K562 (cell line): Measurements from ENCODE around the gene KDM4C. TPM values are rescaled to one million over a fixed set of nuclear protein-coding genes. Genes with fewer than 3 reads are reported as not detected.

ENCODE experiments used
- ATAC-seq: fragments of 200-7000 bp; cut with Tn5 transposase; 3 replicates; pipeline ENCODE4 v1.9.1; 2020; ENCODE audit warnings: moderate library complexity
- BruUV-seq: library from RNA; stranded (reverse); fragments of 400-500 nt; replicated peaks from 2 replicates; lab custom pipeline; 2021; lab: Mats Ljungman, UMichigan
- CTCF ChIA-PET: fragments of 300-600 bp; formaldehyde crosslinking; extraction: SDS; loops from one replicate; lab custom pipeline; 2021; ENCODE audit warnings: low intra/inter-chr PET ratio; lab: Yijun Ruan, JAX
- POLR2A ChIA-PET: fragments of 300-600, 350-650 bp; sonication (Branson Sonifier 250); formaldehyde crosslinking; extraction: SDS; loops from one replicate; lab custom pipeline; 2021; ENCODE audit warnings: antibody characterized with exemption, inconsistent platforms; lab: Yijun Ruan, JAX
- DNase-seq, 4 experiments: peaks; one replicate each; pipeline versions ENCODE4 v3.0.0 to v3.0.0-alpha.2; 2011 to 2018; ENCODE audit warnings: low spot score in 3 of 4, mixed read lengths in 3 of 4; ENCODE audit errors: extremely low read depth in 1 of 4
- FAIRE-seq: peaks from 2 replicates; lab custom pipeline; 2011; peaks lifted over from hg19 to GRCh38; lab: Jason Lieb, UNC
- H2AFZ ChIP-seq: 2 replicates; pipeline ENCODE4 v1.6.0; 2011; ENCODE audit warnings: low read depth, low read length, control low read depth, inconsistent platforms
- H3K27ac ChIP-seq: fragments of 200-600 bp; 3 replicates; pipeline ENCODE4 v1.8.0; 2011; ENCODE audit warnings: low read depth, mild to moderate bottlenecking, control low read depth, inconsistent platforms, low read length, moderate library complexity, mixed read lengths; ENCODE audit errors: extremely low read depth
- H3K27me3 ChIP-seq, 2 experiments: fragments of 300-600 bp in 1 of 2; 2 replicates in 1 of 2; 3 replicates in 1 of 2; pipeline versions ENCODE4 v1.6.0 to v1.8.0; 2011; ENCODE audit warnings: inconsistent platforms in 2 of 2, low read length in 2 of 2, mild to moderate bottlenecking in 1 of 2, mixed read lengths in 1 of 2, moderate library complexity in 1 of 2; ENCODE audit not compliant: control insufficient read depth in 2 of 2, insufficient read depth in 2 of 2
- H3K36me3 ChIP-seq: fragments of 300-600 bp; 3 replicates; pipeline ENCODE4 v1.8.0; 2011; ENCODE audit warnings: mild to moderate bottlenecking, low read length, inconsistent platforms; ENCODE audit not compliant: control insufficient read depth, insufficient read depth
- H3K4me1 ChIP-seq, 2 experiments: fragments of 200-600 bp in 1 of 2; replicated peaks in 1 of 2; 2 replicates in 1 of 2; 3 replicates in 1 of 2; pipeline versions ENCODE4 v1.5.1 to v1.8.0; 2011; ENCODE audit warnings: inconsistent platforms in 2 of 2, low read length in 2 of 2, mild to moderate bottlenecking in 1 of 2, mixed read lengths in 1 of 2, moderate library complexity in 1 of 2; ENCODE audit not compliant: control insufficient read depth in 2 of 2, insufficient read depth in 2 of 2
- H3K4me2 ChIP-seq: 2 replicates; pipeline ENCODE4 v1.6.1; 2011; ENCODE audit warnings: low read length, control low read depth, inconsistent platforms, mixed read lengths; ENCODE audit not compliant: insufficient read depth
- H3K4me3 ChIP-seq: fragments of 200-600 bp; sonication (generic), shearing (Covaris generic); 2 replicates; pipeline ENCODE4 v1.5.1; 2016; ENCODE audit warnings: control low read depth, inconsistent platforms
- H3K79me2 ChIP-seq: fragments of 200-600 bp; 3 replicates; pipeline ENCODE4 v1.8.0; 2011; ENCODE audit warnings: low read length, inconsistent platforms; ENCODE audit not compliant: control insufficient read depth, insufficient read depth
- H3K9ac ChIP-seq, 2 experiments: 2 replicates each; pipeline versions ENCODE4 v1.6.0 to v1.6.1; 2011; ENCODE audit warnings: low read depth in 2 of 2, low read length in 2 of 2, control low read depth in 1 of 2, inconsistent platforms in 1 of 2, mild to moderate bottlenecking in 1 of 2, mixed read lengths in 1 of 2; ENCODE audit not compliant: insufficient read depth in 1 of 2
- H3K9me1 ChIP-seq: one replicate; pipeline ENCODE4 v1.6.0; 2011; ENCODE audit warnings: inconsistent platforms, mild to moderate bottlenecking, low read length, moderate library complexity; ENCODE audit not compliant: control insufficient read depth, insufficient read depth
- H3K9me3 ChIP-seq: replicated peaks from 2 replicates; pipeline ENCODE4 v1.5.1; 2011; ENCODE audit warnings: low read depth, low read length, inconsistent platforms; ENCODE audit not compliant: control insufficient read depth, insufficient read depth
- H4K20me1 ChIP-seq: replicated peaks from 2 replicates; pipeline ENCODE4 v1.6.1; 2011; ENCODE audit warnings: low read length, inconsistent platforms, mixed read lengths; ENCODE audit not compliant: control insufficient read depth, insufficient read depth
- ATF1 ChIP-seq, 2 experiments: fragments of 450-650 bp in 1 of 2; IDR thresholded peaks; 2 replicates each; pipeline ENCODE4 v1.6.1; 2016; ENCODE audit warnings: missing compliant biosample characterization in 1 of 2, missing genetic modification characterization in 1 of 2
- EP400 ChIP-seq: fragments of 450-650 bp; IDR thresholded peaks from 2 replicates; pipeline ENCODE4 v1.6.1; 2017; ENCODE audit warnings: antibody characterized with exemption, mild to moderate bottlenecking, moderate library complexity
- FOXP1 ChIP-seq: sonication (generic); formaldehyde crosslinking; IDR thresholded peaks from 2 replicates; pipeline ENCODE4 v1.8.0; 2022; ENCODE audit warnings: mild to moderate bottlenecking, missing genetic modification reagents
- ILF3 ChIP-seq: fragments of 450-650 bp; IDR thresholded peaks from 2 replicates; pipeline ENCODE4 v1.6.1; 2018; ENCODE audit warnings: antibody characterized with exemption, mild to moderate bottlenecking, moderate library complexity, borderline replicate concordance
- JUNB ChIP-seq: fragments of 450-650 bp; formaldehyde crosslinking; conservative IDR thresholded peaks from 2 replicates; pipeline ENCODE4 v1.4.0; 2020; ENCODE audit warnings: mild to moderate bottlenecking
- JUND ChIP-seq, 2 experiments: IDR thresholded peaks; 2 replicates in 1 of 2; 3 replicates in 1 of 2; pipeline ENCODE4 v1.6.1; 2011; ENCODE audit warnings: borderline replicate concordance in 2 of 2, low read depth in 2 of 2, low read length in 2 of 2, improper control_type of control experiment in 1 of 2, missing biosample characterization in 1 of 2, missing genetic modification characterization in 1 of 2, missing genetic modification reagents in 1 of 2
- LCOR ChIP-seq: sonication (generic); formaldehyde crosslinking; IDR thresholded peaks from 2 replicates; pipeline ENCODE4 v1.8.0; 2022; ENCODE audit warnings: mild to moderate bottlenecking, missing genetic modification reagents
- NR2F6 ChIP-seq: fragments of 450-650 bp; formaldehyde crosslinking; IDR thresholded peaks from 2 replicates; pipeline ENCODE4 v1.4.0; 2020; ENCODE audit warnings: mild to moderate bottlenecking
- NUFIP1 ChIP-seq: fragments of 450-650 bp; IDR thresholded peaks from 2 replicates; pipeline ENCODE4 v1.6.1; 2018; ENCODE audit not compliant: partially characterized antibody
- PCBP1 ChIP-seq: fragments of 200-400 bp; formaldehyde crosslinking; IDR thresholded peaks from 2 replicates; pipeline ENCODE4 v1.6.1; 2018; ENCODE audit warnings: mild to moderate bottlenecking, low read depth, low read length; ENCODE audit not compliant: poor library complexity, severe bottlenecking
- RCOR1 ChIP-seq, 2 experiments: IDR thresholded peaks; 2 replicates each; pipeline ENCODE4 v1.6.1; 2012; ENCODE audit warnings: low read depth in 2 of 2, low read length in 2 of 2, borderline replicate concordance in 1 of 2, improper control_type of control experiment in 1 of 2
- ZNF57 ChIP-seq: fragments of 450-650 bp; formaldehyde crosslinking; IDR thresholded peaks from 2 replicates; pipeline ENCODE4 v1.4.0; 2020; ENCODE audit warnings: mild to moderate bottlenecking, moderate library complexity
- in situ Hi-C: fragments of 300-500 bp; cut with MboI; formaldehyde crosslinking; loops from 4 replicates; pipeline ENCODE4 v1.15.0; 2018; ENCODE audit warnings: inconsistent platforms, mixed read lengths
- intact Hi-C: fragments of 100-400 bp; cut with micrococcal nuclease; formaldehyde crosslinking; loops from 2 replicates; pipeline ENCODE4 v1.14.2; 2022
- polyA plus RNA-seq, 8 experiments: library from polyadenylated mRNA; depleted of rRNA in 4 of 8; stranded (reverse) in 5 of 8; unstranded in 3 of 8; fragments of >200 nt; fragmentation: Nextera tagmentation in 2 of 8; fragmentation: Illumina TruSeq in 1 of 8; extraction: Ambion mirVana in 2 of 8; extraction: Trizol in 1 of 8; gene quantifications; 2 replicates each; pipeline versions ENCODE4 v1.2.1 to v1.2.3, GENCODE V29; 2011 to 2014; ENCODE audit warnings: inconsistent platforms in 1 of 8, missing spikeins in 1 of 8
- total RNA-seq, 7 experiments: library from RNA; depleted of rRNA in 6 of 7; stranded (reverse); fragments of >200 nt in 6 of 7; fragmentation: Illumina TruSeq in 2 of 7; extraction: Trizol in 2 of 7; gene quantifications; 2 replicates each; pipeline versions ENCODE4 v1.2.1 to v1.2.3, GENCODE V29; 2011 to 2021; ENCODE audit warnings: low replicate concordance in 1 of 7
- TF ChIP-seq, protein P1 (sequence below): fragments of 450-650 bp; formaldehyde crosslinking; IDR thresholded peaks from 2 replicates; pipeline ENCODE4 v1.4.0; 2020; ENCODE audit warnings: mild to moderate bottlenecking, moderate library complexity
- TF ChIP-seq, protein P2 (sequence below): fragments of 250-450 bp; sonication (Bioruptor Pico); IDR thresholded peaks from 2 replicates; pipeline ENCODE4 v1.5.1; 2021; ENCODE audit warnings: mild to moderate bottlenecking
- TF ChIP-seq, protein P3 (sequence below), 2 experiments: IDR thresholded peaks; 2 replicates each; pipeline ENCODE4 v1.6.1; 2011; ENCODE audit warnings: borderline replicate concordance in 1 of 2, control low read depth in 1 of 2, low read depth in 1 of 2, low read length in 1 of 2, mild to moderate bottlenecking in 1 of 2, mixed read lengths in 1 of 2, moderate library complexity in 1 of 2; ENCODE audit not compliant: insufficient read depth in 1 of 2, insufficient read length in 1 of 2, poor library complexity in 1 of 2, severe bottlenecking in 1 of 2; ENCODE audit errors: extremely low read depth in 1 of 2

KDM4C gene
- total and polyA plus RNA-seq, 9 of the 15 experiments (the other 6 are each of a cell fraction or from before 2014, with no cell fraction given): 5.4 to 17.0 (median 12.6) TPM

DNA sequence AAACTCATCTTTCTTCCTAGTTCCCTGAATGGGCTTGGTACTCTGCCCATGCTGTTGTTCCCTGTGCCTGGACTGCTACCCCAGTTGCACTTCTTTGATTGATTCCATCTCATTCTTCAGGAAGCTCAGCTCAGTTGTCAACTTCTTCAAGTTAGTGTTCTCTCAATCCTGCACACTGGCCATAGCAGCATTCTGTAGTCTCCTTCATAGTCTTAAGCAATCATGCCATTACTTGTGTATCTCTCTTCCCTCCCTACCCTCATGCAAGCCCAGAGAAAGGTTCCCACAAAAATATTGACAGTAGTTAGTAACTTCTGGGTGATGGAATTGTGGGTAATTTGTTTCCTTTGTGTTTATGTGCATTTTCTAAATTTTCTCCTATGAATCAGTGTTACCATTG lies 5.5 kb downstream of the KDM4C start:
- in situ Hi-C loops (no loop called here), intact Hi-C loops (no loop called here)
- peaks cover 86% of the 10 kb centered on the region for H3K79me2 ChIP-seq
- peaks cover 3% of the 10 kb centered on the region; the same call in 1 of the 2 replicates for H4K20me1 ChIP-seq
- H3K36me3 ChIP-seq: no peaks in the 10 kb centered on the region
- POLR2A ChIA-PET: no interaction called here
- no peak overlapping the region for H3K4me3 ChIP-seq
- H3K9ac ChIP-seq: no peak overlapping the region
- H2AFZ ChIP-seq: no peak overlapping the region
- FAIRE-seq (no peak), DNase-seq (no peak), ATAC-seq (no peak)
- H3K4me1 ChIP-seq: peaks cover 10 to 11% of the 10 kb centered on the region in 2 experiments; a peak in 3 of 5 replicates
- BruUV-seq: no TSS peak
- H3K27me3 ChIP-seq: no peaks in the 10 kb centered on the region
- CTCF ChIA-PET: no interaction called here
- H3K9me3 ChIP-seq: no peaks in the 10 kb centered on the region
- no peak overlapping the region for H3K27ac ChIP-seq
- H3K4me2 ChIP-seq: no peak overlapping the region
- H3K9me1 ChIP-seq: no peaks in the 10 kb centered on the region
- TF ChIP-seq PCBP1: no peak
- no peak for TF ChIP-seq FOXP1 (CRISPR knock-in tag)
- no peak for TF ChIP-seq NUFIP1
- TF ChIP-seq ATF1 (CRISPR knock-in tag; IDR thresholded peaks at IDR 0.05): no peak
- no peak for TF ChIP-seq ATF1 (tag; IDR thresholded peaks at IDR 0.05)
- no peak for TF ChIP-seq LCOR (CRISPR knock-in tag)
- no peak for TF ChIP-seq NR2F6 (CRISPR knock-in tag)
- TF ChIP-seq, protein P1, sequence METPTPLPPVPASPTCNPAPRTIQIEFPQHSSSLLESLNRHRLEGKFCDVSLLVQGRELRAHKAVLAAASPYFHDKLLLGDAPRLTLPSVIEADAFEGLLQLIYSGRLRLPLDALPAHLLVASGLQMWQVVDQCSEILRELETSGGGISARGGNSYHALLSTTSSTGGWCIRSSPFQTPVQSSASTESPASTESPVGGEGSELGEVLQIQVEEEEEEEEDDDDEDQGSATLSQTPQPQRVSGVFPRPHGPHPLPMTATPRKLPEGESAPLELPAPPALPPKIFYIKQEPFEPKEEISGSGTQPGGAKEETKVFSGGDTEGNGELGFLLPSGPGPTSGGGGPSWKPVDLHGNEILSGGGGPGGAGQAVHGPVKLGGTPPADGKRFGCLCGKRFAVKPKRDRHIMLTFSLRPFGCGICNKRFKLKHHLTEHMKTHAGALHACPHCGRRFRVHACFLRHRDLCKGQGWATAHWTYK (CRISPR knock-in tag): no peak
- TF ChIP-seq, protein P2, sequence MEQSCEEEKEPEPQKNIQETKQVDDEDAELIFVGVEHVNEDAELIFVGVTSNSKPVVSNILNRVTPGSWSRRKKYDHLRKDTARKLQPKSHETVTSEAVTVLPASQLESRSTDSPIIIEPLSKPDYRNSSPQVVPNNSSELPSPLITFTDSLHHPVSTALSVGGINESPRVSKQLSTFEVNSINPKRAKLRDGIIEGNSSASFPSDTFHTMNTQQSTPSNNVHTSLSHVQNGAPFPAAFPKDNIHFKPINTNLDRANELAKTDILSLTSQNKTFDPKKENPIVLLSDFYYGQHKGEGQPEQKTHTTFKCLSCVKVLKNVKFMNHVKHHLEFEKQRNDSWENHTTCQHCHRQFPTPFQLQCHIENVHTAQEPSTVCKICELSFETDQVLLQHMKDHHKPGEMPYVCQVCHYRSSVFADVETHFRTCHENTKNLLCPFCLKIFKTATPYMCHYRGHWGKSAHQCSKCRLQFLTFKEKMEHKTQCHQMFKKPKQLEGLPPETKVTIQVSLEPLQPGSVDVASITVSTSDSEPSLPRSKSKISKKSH (CRISPR knock-in tag): no peak
- no peak for TF ChIP-seq JUNB (CRISPR knock-in tag)
- TF ChIP-seq ZNF57: no peak
- TF ChIP-seq RCOR1 (IDR thresholded peaks at IDR 0.05; ENCODE audit: borderline replicate concordance in 1 of 2, low read depth in 2 of 2, low read length in 2 of 2): no peak
- TF ChIP-seq, protein P3, sequence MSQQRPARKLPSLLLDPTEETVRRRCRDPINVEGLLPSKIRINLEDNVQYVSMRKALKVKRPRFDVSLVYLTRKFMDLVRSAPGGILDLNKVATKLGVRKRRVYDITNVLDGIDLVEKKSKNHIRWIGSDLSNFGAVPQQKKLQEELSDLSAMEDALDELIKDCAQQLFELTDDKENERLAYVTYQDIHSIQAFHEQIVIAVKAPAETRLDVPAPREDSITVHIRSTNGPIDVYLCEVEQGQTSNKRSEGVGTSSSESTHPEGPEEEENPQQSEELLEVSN (IDR thresholded peaks at IDR 0.05; ENCODE audit: borderline replicate concordance in 1 of 2, extremely low read depth in 1 of 2, insufficient read depth in 1 of 2, insufficient read length in 1 of 2, low read depth in 1 of 2, low read length in 1 of 2, poor library complexity in 1 of 2, severe bottlenecking in 1 of 2): no peak
- no peak for TF ChIP-seq EP400
- no peak for TF ChIP-seq JUND (IDR thresholded peaks at IDR 0.05; ENCODE audit: borderline replicate concordance, low read depth, low read length)
- no peak for TF ChIP-seq JUND (tag; IDR thresholded peaks at IDR 0.05; ENCODE audit: borderline replicate concordance, low read depth, low read length)
- TF ChIP-seq ILF3: no peak
